Hematopoietic multipotent progenitor cell treated with erythropoietin and hydrocortisone succinate and interleukin-3 and kit ligand, for 15 days (in vitro differentiated cells): Measurements from ENCODE around the gene SLX9.
A peak's percentile ranks its signal among the peaks of the same experiment; 100 is the strongest.

ENCODE experiments used
- DNase-seq: peaks from one replicate; pipeline ENCODE4 v3.0.0-alpha.2; 2015; ENCODE audit warnings: low spot score

SLX9 gene

DNA sequence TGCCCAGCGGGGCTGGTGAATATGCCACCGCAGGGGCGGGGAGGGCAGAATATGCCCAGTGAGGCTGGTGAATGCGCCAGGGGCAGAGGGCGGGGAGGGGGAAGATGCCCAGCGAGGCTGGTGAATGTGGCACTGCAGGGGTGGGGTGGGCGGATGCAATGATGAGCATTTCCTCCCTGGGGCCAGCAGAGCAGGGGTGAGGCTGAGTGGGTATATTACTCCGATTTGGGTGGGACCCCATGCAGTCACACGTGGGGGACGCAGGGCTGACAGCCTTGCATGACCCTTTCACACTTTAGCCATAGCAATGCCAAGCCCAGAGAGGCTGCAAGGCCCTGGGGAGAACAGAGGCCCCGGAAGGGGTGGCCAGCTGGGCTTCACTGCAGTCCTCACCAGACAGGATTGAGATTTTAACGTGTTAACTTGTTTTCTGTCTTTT lies 9.3 kb upstream of the SLX9 start:
- no peak for DNase-seq

GRCh38 chr21:44931137-44931500 lies 8.7 kb upstream of the SLX9 start:
- DNase-seq: no peak

DNA sequence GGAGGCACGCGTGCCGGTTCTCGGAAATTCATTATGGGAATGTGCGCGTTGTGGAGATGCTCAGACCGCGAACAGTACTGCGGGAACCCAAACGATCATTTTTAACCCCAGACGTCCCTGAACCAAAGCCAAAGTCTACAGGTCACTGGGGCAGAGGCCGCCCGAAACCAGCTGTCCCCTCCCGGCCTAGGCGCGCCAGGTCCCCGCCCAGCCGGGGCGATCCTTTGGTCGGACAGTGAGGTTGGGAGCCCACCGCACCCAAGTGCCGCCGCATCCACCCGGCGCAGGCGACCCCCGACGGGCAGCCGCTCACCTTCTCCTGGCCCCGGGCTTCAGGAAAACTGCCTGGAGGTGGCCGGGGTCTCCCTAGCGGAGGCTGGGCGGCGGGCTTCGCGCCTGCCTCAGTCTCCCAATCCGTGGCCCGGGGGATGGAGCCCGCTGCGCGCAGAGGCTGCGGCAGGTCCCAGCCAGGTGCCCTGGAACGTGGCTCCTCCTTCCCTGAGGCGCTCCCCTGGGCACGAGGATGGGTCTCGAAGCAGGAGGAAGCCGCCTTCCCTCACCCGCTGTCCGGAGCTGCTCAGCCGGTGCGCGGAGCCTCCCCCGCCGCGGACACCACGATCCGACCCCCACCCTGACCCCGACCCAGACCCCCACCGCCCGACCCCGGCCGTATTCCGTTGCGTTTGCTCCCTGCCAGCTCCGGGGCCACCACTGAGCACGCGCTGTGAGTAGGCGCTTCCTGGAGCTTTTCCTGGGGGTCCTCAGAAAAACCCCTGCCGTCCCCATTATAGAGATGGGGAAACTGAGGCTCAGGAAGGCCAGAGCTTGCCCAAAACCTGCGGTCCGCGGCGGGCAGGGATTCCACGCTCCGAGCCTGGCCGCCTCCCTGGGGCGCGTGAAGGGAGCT lies 8.1 kb upstream of the SLX9 start:
- no peak for DNase-seq

GRCh38 chr21:44932408-44933181 lies 7.2 kb upstream of the SLX9 start:
- DNase-seq: peak; percentile 42

GRCh38 chr21:44933199-44933917 lies 6.5 kb upstream of the SLX9 start:
- DNase-seq: no peak

- DNase-seq: no peak
Measured at GRCh38 chr21:44933918-44934260, 5.9 kb upstream of the SLX9 start.

GRCh38 chr21:44934276-44934675 lies 5.6 kb upstream of the SLX9 start:
- no peak for DNase-seq

- DNase-seq: no peak
Measured at GRCh38 chr21:44934797-44935532, 4.9 kb upstream of the SLX9 start.

DNA sequence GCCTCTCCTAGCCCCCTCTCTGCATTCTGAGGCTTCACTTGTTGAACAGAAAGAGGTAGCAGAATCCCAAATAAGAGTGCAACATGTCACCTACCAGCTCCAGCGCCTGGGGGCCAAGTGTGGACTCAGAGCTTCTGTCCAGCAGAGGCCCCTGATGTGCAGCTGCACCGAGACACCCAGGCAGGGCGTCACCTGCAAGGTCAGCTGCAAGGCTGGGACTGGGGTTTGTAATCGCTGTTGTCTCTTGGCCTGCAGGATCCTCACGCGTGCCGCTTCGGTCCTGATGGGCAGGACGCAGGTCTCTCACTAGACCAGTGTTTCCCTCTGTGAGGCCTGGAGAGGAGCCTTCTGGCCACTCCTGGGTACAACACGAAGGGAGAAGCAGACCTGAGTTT lies 4.3 kb upstream of the SLX9 start:
- no peak for DNase-seq

- no peak for DNase-seq
Measured at GRCh38 chr21:44938772-44939531, 877 bp upstream of the SLX9 start.

DNA sequence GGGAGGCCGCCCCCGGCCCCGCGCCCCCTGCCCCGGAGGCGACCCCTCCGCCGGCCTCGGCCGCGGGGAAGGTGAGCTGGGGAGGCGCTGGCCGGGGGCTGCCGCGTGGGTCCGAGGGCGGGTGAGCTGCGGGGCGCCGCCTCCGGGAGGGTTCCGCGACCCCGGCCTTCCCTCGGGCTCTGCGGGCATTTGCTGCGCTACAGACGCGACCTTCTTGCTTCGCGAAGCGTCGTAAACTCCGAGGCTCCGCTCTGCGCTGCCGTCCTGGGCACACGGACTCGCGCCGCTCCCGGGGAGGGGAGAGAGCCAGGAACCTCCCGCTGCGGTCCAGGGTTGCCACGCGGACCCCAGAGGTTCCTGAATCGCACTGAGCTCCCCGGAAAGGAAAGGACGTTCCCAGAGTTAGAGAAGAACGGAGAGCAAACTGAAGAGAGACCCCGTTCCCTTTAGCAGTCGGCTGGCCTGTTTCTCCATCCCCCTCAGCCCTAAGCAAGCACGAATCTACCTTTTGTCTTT lies 345 bp downstream of the SLX9 start:
- peak; percentile 33 for DNase-seq

GRCh38 chr21:44941567-44941966 lies 1.7 kb downstream of the SLX9 start:
- DNase-seq: no peak

GRCh38 chr21:44942566-44942965 lies 2.7 kb downstream of the SLX9 start:
- DNase-seq: no peak

- DNase-seq: no peak
Measured at GRCh38 chr21:44943005-44943685, 3.3 kb downstream of the SLX9 start.

GRCh38 chr21:44943686-44944550 lies 4.1 kb downstream of the SLX9 start:
- DNase-seq: no peak

- no peak for DNase-seq
Measured at GRCh38 chr21:44944596-44944995, 4.8 kb downstream of the SLX9 start.

DNA sequence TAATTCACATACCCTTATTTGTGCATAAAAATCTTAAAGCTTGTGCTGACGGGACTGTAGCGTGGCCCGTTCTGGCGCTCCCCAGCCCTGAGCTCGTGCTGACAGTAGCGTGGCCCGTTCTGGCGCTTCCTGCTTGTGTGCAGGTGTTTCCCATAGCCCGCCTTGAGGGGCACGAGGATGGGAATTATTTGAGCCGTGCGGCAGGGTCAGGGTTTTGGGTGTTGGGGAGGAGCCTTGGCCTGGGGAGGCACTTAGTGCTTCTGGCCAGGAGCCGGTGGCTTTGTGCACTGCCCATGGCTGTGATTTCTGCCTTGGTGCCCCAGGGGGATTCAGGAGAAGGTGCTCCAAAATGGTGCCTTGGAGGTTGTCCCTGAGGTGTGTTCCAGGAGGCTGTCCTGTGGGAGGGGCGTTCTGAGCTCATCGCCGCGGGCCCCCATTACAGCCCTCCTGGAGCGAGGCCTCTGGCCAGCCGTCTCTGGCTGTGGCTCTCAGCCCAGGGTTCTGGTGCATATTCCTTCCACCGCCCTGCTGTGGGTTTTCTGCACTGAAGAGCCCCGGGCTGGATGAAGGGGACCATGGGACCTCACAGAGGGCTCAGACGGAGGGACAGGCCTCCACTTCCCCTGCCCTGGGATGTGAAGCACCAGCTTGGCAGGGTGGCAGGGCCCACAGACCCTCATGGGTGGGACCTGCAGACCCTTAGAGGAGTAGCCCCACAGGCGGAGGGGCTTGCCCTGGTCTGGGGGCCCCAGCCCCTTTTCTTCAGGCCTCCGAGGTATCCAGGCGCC lies 6.6 kb downstream of the SLX9 start:
- DNase-seq: no peak

GRCh38 chr21:44947111-44947929 lies 7.5 kb downstream of the SLX9 start:
- DNase-seq: no peak
